DMS153 (cell line): ENCODE measurements around the gene CD207.
"Not testable (repeated sequence)": the region's sequence is repeated elsewhere in the genome, so short reads cannot be mapped to it uniquely, and the experiment has no call there.

Experiments
- DNase-seq: peaks from one replicate; lab custom pipeline; 2025; lab: John Stamatoyannopoulos, UW

CD207 gene

GRCh38 chr2:70835643-70836042 lies at the start of gene CD207:
TSS of gene CD207 (minus strand) at chr2:70835816. CDS start at chr2:70835776, 40 bp downstream.
- DNase-seq, result peak; percentile 24

- DNase-seq, result not testable (repeated sequence)
Measured at GRCh38 chr2:70878543-70878942, 42.9 kb upstream of the CD207 start.

GRCh38 chr2:70876138-70876537 lies 40.5 kb upstream of the CD207 start:
- DNase-seq, result not testable (repeated sequence)

- no peak for DNase-seq
Measured at GRCh38 chr2:70873541-70873940, 37.9 kb upstream of the CD207 start.

- peak; percentile 46 for DNase-seq
Measured at GRCh38 chr2:70871398-70872211, 36.0 kb upstream of the CD207 start.

GRCh38 chr2:70870790-70871189 lies 35.2 kb upstream of the CD207 start:
- no peak for DNase-seq

- DNase-seq, result no peak
Measured at GRCh38 chr2:70868970-70869369, 33.4 kb upstream of the CD207 start.

- DNase-seq, result peak; percentile 48
Measured at GRCh38 chr2:70861777-70862625, 26.4 kb upstream of the CD207 start.

- DNase-seq, result no peak
Measured at GRCh38 chr2:70855667-70856066, 20.1 kb upstream of the CD207 start.

- no peak for DNase-seq
Measured at GRCh38 chr2:70854411-70854810, 18.8 kb upstream of the CD207 start.

- DNase-seq, result no peak
Measured at GRCh38 chr2:70852824-70853223, 17.2 kb upstream of the CD207 start.

- DNase-seq, result no peak
Measured at GRCh38 chr2:70851704-70852103, 16.1 kb upstream of the CD207 start.

GRCh38 chr2:70850925-70851324 lies 15.3 kb upstream of the CD207 start:
- DNase-seq, result no peak

GRCh38 chr2:70842401-70842800 lies 6.8 kb upstream of the CD207 start:
- no peak for DNase-seq

GRCh38 chr2:70837980-70838925 lies 2.6 kb upstream of the CD207 start:
- no peak for DNase-seq

GRCh38 chr2:70834881-70835280 lies 735 bp downstream of the CD207 start:
- DNase-seq, result no peak

GRCh38 chr2:70834106-70834505 lies 1.5 kb downstream of the CD207 start:
- DNase-seq, result no peak

GRCh38 chr2:70833246-70833645 lies 2.4 kb downstream of the CD207 start:
- no peak for DNase-seq

GRCh38 chr2:70832386-70832785 lies 3.2 kb downstream of the CD207 start:
- no peak for DNase-seq

- DNase-seq, result no peak
Measured at GRCh38 chr2:70831861-70832260, 3.8 kb downstream of the CD207 start.

- DNase-seq, result no peak
Measured at GRCh38 chr2:70830366-70830765, 5.2 kb downstream of the CD207 start.

GRCh38 chr2:70829916-70830315 lies 5.7 kb downstream of the CD207 start:
- no peak for DNase-seq
